H1 (cell line): ENCODE results near the gene CENPP. TPM values are rescaled to one million over a fixed set of nuclear protein-coding genes. Genes with fewer than 3 reads are reported as not detected.

Source experiments
- CTCF ChIA-PET: fragments of 300-600 bp; sonication (Branson Sonifier 250); formaldehyde crosslinking; loops from one replicate; lab custom pipeline; 2021; ENCODE audit not compliant: partially characterized antibody; lab: Charles Lee
- POLR2A ChIA-PET: fragments of 300-600 bp; sonication (Branson Sonifier 250); formaldehyde crosslinking; loops from one replicate; lab custom pipeline; 2021; ENCODE audit warnings: inconsistent platforms; ENCODE audit not compliant: partially characterized antibody; lab: Charles Lee
- DNase-seq, 2 experiments: peaks; one replicate each; pipeline versions ENCODE4 v3.0.0 to v3.0.0-alpha.2; 2010 to 2022; ENCODE audit warnings: low spot score in 2 of 2, low read depth in 1 of 2, mixed read lengths in 1 of 2
- FAIRE-seq: peaks from 2 replicates; lab custom pipeline; 2011; peaks lifted over from hg19 to GRCh38; lab: Jason Lieb, UNC
- H2AFZ ChIP-seq: 2 replicates; pipeline ENCODE4 v1.8.1; 2012; ENCODE audit warnings: low read length, inconsistent platforms
- H2AK5ac ChIP-seq: 2 replicates; pipeline ENCODE4 v1.6.1; 2013; ENCODE audit warnings: low read depth, low read length
- H2BK120ac ChIP-seq: replicated peaks from 2 replicates; pipeline ENCODE3; 2013; ENCODE audit warnings: low read depth, low read length, inconsistent platforms
- H2BK12ac ChIP-seq: 2 replicates; pipeline ENCODE4 v1.6.1; 2013; ENCODE audit warnings: low read depth, low read length
- H2BK15ac ChIP-seq: 2 replicates; pipeline ENCODE4 v1.6.1; 2013; ENCODE audit warnings: low read length
- H2BK20ac ChIP-seq: 2 replicates; pipeline ENCODE4 v1.6.1; 2013; ENCODE audit warnings: low read length
- H2BK5ac ChIP-seq: 2 replicates; pipeline ENCODE4 v1.6.1; 2013; ENCODE audit warnings: low read depth, low read length
- H3K14ac ChIP-seq: 2 replicates; pipeline ENCODE4 v1.6.1; 2013; ENCODE audit warnings: inconsistent platforms; ENCODE audit not compliant: insufficient read length
- H3K18ac ChIP-seq: 2 replicates; pipeline ENCODE4 v1.6.1; 2013; ENCODE audit warnings: low read length; ENCODE audit errors: extremely low read depth
- H3K23ac ChIP-seq: 2 replicates; pipeline ENCODE4 v1.6.1; 2013; ENCODE audit warnings: inconsistent platforms; ENCODE audit not compliant: insufficient read length
- H3K23me2 ChIP-seq: 2 replicates; pipeline ENCODE4 v1.6.1; 2013; ENCODE audit warnings: low read depth, low read length
- H3K27ac ChIP-seq: 2 replicates; pipeline ENCODE4 v1.6.1; 2011; ENCODE audit warnings: low read depth, low read length, inconsistent platforms
- H3K27me3 ChIP-seq, 4 experiments: replicated peaks in 1 of 4; 1 replicate in 1 of 4; 2 replicates in 3 of 4; pipeline versions ENCODE4 v1.6.1 to v1.8.1; 2011 to 2013; ENCODE audit warnings: low read length in 3 of 4, mild to moderate bottlenecking in 3 of 4, inconsistent platforms in 2 of 4, mixed read lengths in 2 of 4, moderate library complexity in 1 of 4; ENCODE audit not compliant: control insufficient read depth in 3 of 4, insufficient read depth in 3 of 4; ENCODE audit errors: extremely low read depth in 1 of 4
- H3K36me3 ChIP-seq, 4 experiments: 2 replicates each; pipeline versions ENCODE4 v1.6.1 to v1.8.1; 2011 to 2013; ENCODE audit warnings: mild to moderate bottlenecking in 4 of 4, low read length in 3 of 4, moderate library complexity in 2 of 4, control low read depth in 1 of 4, inconsistent platforms in 1 of 4; ENCODE audit not compliant: insufficient read depth in 4 of 4, control insufficient read depth in 2 of 4
- H3K4ac ChIP-seq: replicated peaks from 2 replicates; pipeline ENCODE3; 2013; ENCODE audit warnings: low read length, low read depth, mixed read lengths, inconsistent platforms; ENCODE audit not compliant: insufficient read length
- H3K4me1 ChIP-seq, 4 experiments: replicated peaks in 1 of 4; 1 replicate in 1 of 4; 2 replicates in 3 of 4; pipeline versions ENCODE4 v1.6.1 to v1.8.1; 2011 to 2013; ENCODE audit warnings: low read length in 3 of 4, inconsistent platforms in 2 of 4, mixed read lengths in 1 of 4; ENCODE audit not compliant: insufficient read depth in 4 of 4, control insufficient read depth in 3 of 4
- H3K4me2 ChIP-seq, 2 experiments: 2 replicates each; pipeline versions ENCODE4 v1.6.1 to v1.8.1; 2011 to 2013; ENCODE audit warnings: low read depth in 2 of 2, low read length in 2 of 2, control low read depth in 1 of 2, inconsistent platforms in 1 of 2, mild to moderate bottlenecking in 1 of 2; ENCODE audit not compliant: insufficient read depth in 1 of 2
- H3K4me3 ChIP-seq, 4 experiments: fragments of 200-600, 300-600 bp in 1 of 4; sonication (generic), shearing (Covaris generic), sonication (Bioruptor Twin) in 1 of 4; 2 replicates each; pipeline versions ENCODE4 v1.5.1 to v1.8.1; 2011 to 2016; ENCODE audit warnings: low read length in 4 of 4, low read depth in 3 of 4, control low read depth in 2 of 4, inconsistent platforms in 2 of 4, mild to moderate bottlenecking in 2 of 4, mixed read lengths in 1 of 4, moderate library complexity in 1 of 4; ENCODE audit not compliant: insufficient read depth in 2 of 4; ENCODE audit errors: extremely low read depth in 1 of 4
- H3K56ac ChIP-seq: replicated peaks from 2 replicates; pipeline ENCODE3; 2013; ENCODE audit warnings: low read depth, mild to moderate bottlenecking, mixed read lengths, low read length, inconsistent platforms; ENCODE audit not compliant: insufficient read length
- H3K79me1 ChIP-seq: 2 replicates; pipeline ENCODE4 v1.6.1; 2013; ENCODE audit warnings: low read depth, low read length, control low read depth
- H3K79me2 ChIP-seq, 2 experiments: 2 replicates each; pipeline versions ENCODE4 v1.6.1 to v1.8.1; 2012 to 2013; ENCODE audit warnings: low read length in 2 of 2, mild to moderate bottlenecking in 2 of 2, inconsistent platforms in 1 of 2; ENCODE audit not compliant: insufficient read depth in 2 of 2, control insufficient read depth in 1 of 2
- H3K9ac ChIP-seq, 4 experiments: replicated peaks in 1 of 4; 1 replicate in 1 of 4; 2 replicates in 3 of 4; pipeline versions ENCODE4 v1.6.1 to v1.8.1; 2011 to 2013; ENCODE audit warnings: low read depth in 3 of 4, low read length in 3 of 4, control low read depth in 2 of 4, mild to moderate bottlenecking in 2 of 4, moderate library complexity in 2 of 4, inconsistent platforms in 1 of 4; ENCODE audit errors: extremely low read depth in 1 of 4
- H3K9me3 ChIP-seq, 2 experiments: 2 replicates each; pipeline versions ENCODE4 v1.6.1 to v1.8.1; 2012 to 2013; ENCODE audit warnings: mild to moderate bottlenecking in 2 of 2, moderate library complexity in 2 of 2, control low read depth in 1 of 2, inconsistent platforms in 1 of 2, low read depth in 1 of 2, low read length in 1 of 2, mixed read lengths in 1 of 2; ENCODE audit not compliant: insufficient read depth in 2 of 2
- H4K20me1 ChIP-seq, 2 experiments: replicated peaks in 1 of 2; 2 replicates each; pipeline versions ENCODE3 to v1.8.1; 2011 to 2013; ENCODE audit warnings: inconsistent platforms in 2 of 2, low read length in 2 of 2, mild to moderate bottlenecking in 1 of 2; ENCODE audit not compliant: insufficient read depth in 2 of 2, control insufficient read depth in 1 of 2
- H4K5ac ChIP-seq: 2 replicates; pipeline ENCODE4 v1.6.1; 2013; ENCODE audit warnings: low read length, low read depth, mixed read lengths, inconsistent platforms; ENCODE audit not compliant: insufficient read length
- H4K8ac ChIP-seq: 2 replicates; pipeline ENCODE4 v1.8.0; 2013; ENCODE audit warnings: mild to moderate bottlenecking, moderate library complexity, low read length, inconsistent platforms; ENCODE audit not compliant: insufficient read depth; ENCODE audit errors: extremely low read depth
- H4K91ac ChIP-seq: replicated peaks from 2 replicates; pipeline ENCODE3; 2013; ENCODE audit warnings: low read length, mixed read lengths, inconsistent platforms; ENCODE audit not compliant: insufficient read length
- TAF7 ChIP-seq: optimal IDR thresholded peaks from 2 replicates; pipeline ENCODE3; 2011; ENCODE audit warnings: low read depth, mild to moderate bottlenecking, inconsistent platforms, low read length, moderate library complexity, borderline replicate concordance
- YY1 ChIP-seq: IDR thresholded peaks from 2 replicates; pipeline ENCODE4 v1.6.1; 2011; ENCODE audit warnings: low read depth, mild to moderate bottlenecking, low read length
- WGBS, 2 experiments: shearing (Covaris generic) in 1 of 2; methylation state at CpG; one replicate each; pipeline versions ENCODE4 v1.1.6 to v1.1.7; 2013 to 2015; ENCODE audit warnings: low lambda C conversion rate in 2 of 2, mixed read lengths in 2 of 2, inconsistent platforms in 1 of 2, low coverage in 1 of 2, missing lambda C conversion rate in 1 of 2; ENCODE audit not compliant: insufficient replicate concordance in 2 of 2, insufficient coverage in 1 of 2, insufficient read length in 1 of 2; ENCODE audit errors: extremely low coverage in 1 of 2, missing lambda C conversion rate in 1 of 2; 5-methylcytosine and 5-hydroxymethylcytosine counted together
- polyA plus RNA-seq, 7 experiments: library from polyadenylated mRNA; depleted of rRNA in 3 of 7; stranded (reverse) in 5 of 7; unstranded in 2 of 7; fragments of >200 nt in 5 of 7; fragments of 200-250 nt in 2 of 7; gene quantifications; 1 replicate in 5 of 7; 2 replicates in 1 of 7; 4 replicates in 1 of 7; pipeline versions ENCODE4 v1.2.1 to v1.2.3, GENCODE V29; 2011 to 2013; ENCODE audit warnings: missing spikeins in 2 of 7, mixed read lengths in 2 of 7
- total RNA-seq: library from RNA; stranded (reverse); fragmentation: NEBNext Ultra II Directional; extraction: Animal tissue kit (Norgen Biotek cat#: 25700); gene quantifications from 2 replicates; pipeline ENCODE4 v1.2.1, GENCODE V29; 2021

The CENPP gene
- total and polyA plus RNA-seq, 2 of the 8 experiments (the other 6 are each of a cell fraction or from before 2014, with no cell fraction given) = 2.7 to 10.8 TPM

DNA sequence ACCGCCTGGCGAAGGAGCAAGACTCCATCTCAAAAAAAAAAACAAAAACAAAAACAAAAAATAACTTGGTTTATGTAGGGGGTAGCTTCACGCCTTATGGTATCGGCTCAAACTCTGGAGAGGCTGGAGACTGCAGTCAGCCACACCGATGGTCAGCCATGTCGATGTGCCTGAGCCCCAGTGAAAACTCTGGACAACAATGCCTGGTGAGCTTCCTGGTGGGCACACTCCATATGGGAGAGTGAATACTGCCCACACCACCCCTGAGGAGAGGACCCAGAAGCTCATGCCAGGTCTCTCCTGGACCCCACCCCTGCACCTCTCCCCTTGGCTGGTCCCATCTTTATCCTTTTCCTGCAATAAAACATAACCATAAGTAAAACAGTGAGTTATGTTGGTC lies 324.5 kb downstream of the CENPP start:
- no peaks in the 10 kb centered on the region for H3K4me1 ChIP-seq
- H3K23me2 ChIP-seq = no peaks in the 10 kb centered on the region
- no peak overlapping the region for H3K9ac ChIP-seq
- CTCF ChIA-PET = interaction anchor here (1.0 to 2.0 kb wide), 2 partner anchors 57 to 141 kb away, joined by 4 to 6 read pairs; no protein-coding TSS in a partner anchor
- no peak overlapping the region for H3K23ac ChIP-seq
- no peak overlapping the region for H2BK20ac ChIP-seq
- no peak overlapping the region for H3K27ac ChIP-seq
- H3K56ac ChIP-seq = no peak overlapping the region
- H3K4me2 ChIP-seq = no peak overlapping the region
- H3K27me3 ChIP-seq = no peaks in the 10 kb centered on the region
- 96% methylated on average over 6 of the region's 6 CpGs; no CpG with 5 or more reads in 1 of the 2 experiments for WGBS, 2 experiments
- H4K20me1 ChIP-seq = peaks cover 5 to 6% of the 10 kb centered on the region in 2 experiments
- no peak overlapping the region for H3K4ac ChIP-seq
- H4K91ac ChIP-seq = no peak overlapping the region
- no peak overlapping the region for H2AFZ ChIP-seq
- no peak for DNase-seq
- FAIRE-seq = no peak
- no peak overlapping the region for H4K5ac ChIP-seq
- no peak overlapping the region for H2BK120ac ChIP-seq
- H3K4me3 ChIP-seq = no peak overlapping the region
- H2BK12ac ChIP-seq = no peak overlapping the region
- no peak overlapping the region for H3K18ac ChIP-seq
- H3K14ac ChIP-seq = no peak overlapping the region
- POLR2A ChIA-PET = no interaction called here
- no peak overlapping the region for H4K8ac ChIP-seq
- no peaks in the 10 kb centered on the region for H3K9me3 ChIP-seq
- peaks cover 0 to 17% (median 3%) of the 10 kb centered on the region in 4 experiments; a peak in 4 of 8 replicates for H3K36me3 ChIP-seq
- no peak overlapping the region for H2BK15ac ChIP-seq
- no peaks in the 10 kb centered on the region; the same call in 1 of the 2 replicates for H3K79me1 ChIP-seq
- H2AK5ac ChIP-seq = no peak overlapping the region
- H3K79me2 ChIP-seq = no peaks in the 10 kb centered on the region
- H2BK5ac ChIP-seq = no peak overlapping the region
- TF ChIP-seq YY1 (no peak), TAF7 (no peak)
